ENCODE data around the gene PDK2.

The PDK2 gene

GRCh38 chr17:50102164-50102991 is 7.2 kb downstream of the PDK2 start:
- no peak for DNase-seq

GRCh38 chr17:50103252-50103651 is 8.1 kb downstream of the PDK2 start:
- DNase-seq = no peak

- no peak for DNase-seq
These were observed 8.8 kb downstream of the PDK2 start for GRCh38 chr17:50103941-50104340.

GRCh38 chr17:50105811-50106210 is 10.7 kb downstream of the PDK2 start:
- no peak for DNase-seq

- no peak for DNase-seq
These were observed 11.4 kb downstream of the PDK2 start for GRCh38 chr17:50106393-50107131.

- no peak for DNase-seq
These were observed 12.8 kb downstream of the PDK2 start for GRCh38 chr17:50107790-50108414.

- DNase-seq = no peak
These were observed 13.4 kb downstream of the PDK2 start for GRCh38 chr17:50108556-50108955.

GRCh38 chr17:50109207-50109606 is 14.1 kb downstream of the PDK2 start:
- DNase-seq = no peak

GRCh38 chr17:50109785-50110184 is 14.6 kb downstream of the PDK2 start:
- no peak for DNase-seq

- no peak for DNase-seq
These were observed 15.6 kb downstream of the PDK2 start for GRCh38 chr17:50110591-50111349.

GRCh38 chr17:50111673-50112655 is 16.8 kb downstream of the PDK2 start:
- DNase-seq = no peak

GRCh38 chr17:50112694-50113093 is 17.5 kb downstream of the PDK2 start:
- no peak for DNase-seq

- DNase-seq = no peak
These were observed 18.6 kb downstream of the PDK2 start for GRCh38 chr17:50113624-50114320.

GRCh38 chr17:50114401-50114800 is 19.2 kb downstream of the PDK2 start:
- no peak for DNase-seq

- no peak for DNase-seq
These were observed 19.8 kb downstream of the PDK2 start for GRCh38 chr17:50114849-50115357.

- no peak for DNase-seq
These were observed 20.6 kb downstream of the PDK2 start for GRCh38 chr17:50115756-50116155.

GRCh38 chr17:50117202-50118051 is 22.3 kb downstream of the PDK2 start:
- peak in 3 of 4 experiments; percentile 21 to 61 (median 32) for DNase-seq

GRCh38 chr17:50118076-50118827 is 23.1 kb downstream of the PDK2 start:
- no peak for DNase-seq

- no peak for DNase-seq
These were observed 23.7 kb downstream of the PDK2 start for GRCh38 chr17:50118828-50119218.

All from activated naive CD4-positive, alpha-beta T cell (primary cell).